Neural cell (in vitro differentiated cells): ENCODE data around the gene RNF113B.

Source experiments
- MXI1 ChIP-seq: fragments of 450-650 bp; conservative IDR thresholded peaks from 2 replicates; pipeline ENCODE4 v1.6.1; 2014; ENCODE audit warnings: antibody characterized with exemption, mild to moderate bottlenecking; ENCODE audit not compliant: poor library complexity, severe bottlenecking
- POLR2AphosphoS5 ChIP-seq: IDR thresholded peaks from 2 replicates; pipeline ENCODE4 v1.6.1; 2012
- TF ChIP-seq, protein P1 (sequence below): fragments of 450-650 bp; IDR thresholded peaks from 2 replicates; pipeline ENCODE4 v1.5.1; 2014; ENCODE audit warnings: antibody characterized with exemption, mild to moderate bottlenecking, moderate library complexity; ENCODE audit not compliant: poor library complexity, severe bottlenecking
- TF ChIP-seq, protein P2 (sequence below): IDR thresholded peaks from 2 replicates; pipeline ENCODE4 v1.6.1; 2012; ENCODE audit warnings: borderline replicate concordance

DNA sequence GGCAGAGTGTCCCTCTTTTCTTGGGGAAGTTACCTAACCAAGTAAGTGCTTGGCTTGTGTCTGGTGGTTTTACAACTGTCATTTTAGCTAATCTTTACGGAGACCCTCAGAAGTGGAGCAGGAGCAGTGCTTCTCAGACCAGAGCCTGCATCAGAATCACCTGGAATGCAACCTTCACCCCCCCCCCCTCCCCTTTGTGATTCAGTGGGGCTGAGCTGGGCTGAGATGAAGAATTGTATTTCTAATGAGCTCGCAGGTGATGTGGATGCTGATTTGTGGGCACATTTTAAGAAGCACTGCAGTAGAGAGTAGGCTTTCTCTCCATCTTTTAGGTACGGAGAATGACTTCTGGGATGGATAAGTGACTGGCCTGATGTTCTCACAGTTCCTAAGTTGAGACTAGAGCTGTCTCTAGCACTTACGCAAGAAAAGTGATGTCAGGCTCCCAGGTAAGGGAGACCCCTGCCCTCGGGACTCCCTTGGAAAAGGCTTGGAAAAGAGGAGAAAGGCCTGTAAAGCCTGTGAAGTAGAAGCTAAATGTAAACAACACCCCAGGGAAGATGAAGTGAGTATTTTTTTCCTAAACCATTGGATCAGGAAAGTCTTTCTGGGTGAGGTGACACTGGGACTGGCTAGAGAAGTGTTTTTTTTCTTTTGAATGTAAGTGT, 23.3 kb upstream of the RNF113B start:
- TF ChIP-seq, protein P1, sequence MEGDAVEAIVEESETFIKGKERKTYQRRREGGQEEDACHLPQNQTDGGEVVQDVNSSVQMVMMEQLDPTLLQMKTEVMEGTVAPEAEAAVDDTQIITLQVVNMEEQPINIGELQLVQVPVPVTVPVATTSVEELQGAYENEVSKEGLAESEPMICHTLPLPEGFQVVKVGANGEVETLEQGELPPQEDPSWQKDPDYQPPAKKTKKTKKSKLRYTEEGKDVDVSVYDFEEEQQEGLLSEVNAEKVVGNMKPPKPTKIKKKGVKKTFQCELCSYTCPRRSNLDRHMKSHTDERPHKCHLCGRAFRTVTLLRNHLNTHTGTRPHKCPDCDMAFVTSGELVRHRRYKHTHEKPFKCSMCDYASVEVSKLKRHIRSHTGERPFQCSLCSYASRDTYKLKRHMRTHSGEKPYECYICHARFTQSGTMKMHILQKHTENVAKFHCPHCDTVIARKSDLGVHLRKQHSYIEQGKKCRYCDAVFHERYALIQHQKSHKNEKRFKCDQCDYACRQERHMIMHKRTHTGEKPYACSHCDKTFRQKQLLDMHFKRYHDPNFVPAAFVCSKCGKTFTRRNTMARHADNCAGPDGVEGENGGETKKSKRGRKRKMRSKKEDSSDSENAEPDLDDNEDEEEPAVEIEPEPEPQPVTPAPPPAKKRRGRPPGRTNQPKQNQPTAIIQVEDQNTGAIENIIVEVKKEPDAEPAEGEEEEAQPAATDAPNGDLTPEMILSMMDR: no peak
- no peak for TF ChIP-seq POLR2AphosphoS5
- TF ChIP-seq MXI1: no peak
- TF ChIP-seq, protein P2, sequence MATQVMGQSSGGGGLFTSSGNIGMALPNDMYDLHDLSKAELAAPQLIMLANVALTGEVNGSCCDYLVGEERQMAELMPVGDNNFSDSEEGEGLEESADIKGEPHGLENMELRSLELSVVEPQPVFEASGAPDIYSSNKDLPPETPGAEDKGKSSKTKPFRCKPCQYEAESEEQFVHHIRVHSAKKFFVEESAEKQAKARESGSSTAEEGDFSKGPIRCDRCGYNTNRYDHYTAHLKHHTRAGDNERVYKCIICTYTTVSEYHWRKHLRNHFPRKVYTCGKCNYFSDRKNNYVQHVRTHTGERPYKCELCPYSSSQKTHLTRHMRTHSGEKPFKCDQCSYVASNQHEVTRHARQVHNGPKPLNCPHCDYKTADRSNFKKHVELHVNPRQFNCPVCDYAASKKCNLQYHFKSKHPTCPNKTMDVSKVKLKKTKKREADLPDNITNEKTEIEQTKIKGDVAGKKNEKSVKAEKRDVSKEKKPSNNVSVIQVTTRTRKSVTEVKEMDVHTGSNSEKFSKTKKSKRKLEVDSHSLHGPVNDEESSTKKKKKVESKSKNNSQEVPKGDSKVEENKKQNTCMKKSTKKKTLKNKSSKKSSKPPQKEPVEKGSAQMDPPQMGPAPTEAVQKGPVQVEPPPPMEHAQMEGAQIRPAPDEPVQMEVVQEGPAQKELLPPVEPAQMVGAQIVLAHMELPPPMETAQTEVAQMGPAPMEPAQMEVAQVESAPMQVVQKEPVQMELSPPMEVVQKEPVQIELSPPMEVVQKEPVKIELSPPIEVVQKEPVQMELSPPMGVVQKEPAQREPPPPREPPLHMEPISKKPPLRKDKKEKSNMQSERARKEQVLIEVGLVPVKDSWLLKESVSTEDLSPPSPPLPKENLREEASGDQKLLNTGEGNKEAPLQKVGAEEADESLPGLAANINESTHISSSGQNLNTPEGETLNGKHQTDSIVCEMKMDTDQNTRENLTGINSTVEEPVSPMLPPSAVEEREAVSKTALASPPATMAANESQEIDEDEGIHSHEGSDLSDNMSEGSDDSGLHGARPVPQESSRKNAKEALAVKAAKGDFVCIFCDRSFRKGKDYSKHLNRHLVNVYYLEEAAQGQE: no peak
